Measurements from ENCODE around the gene CDK2AP2.
"Not testable (repeated sequence)": the region's sequence is repeated elsewhere in the genome, so short reads cannot be mapped to it uniquely, and the experiment has no call there.

The CDK2AP2 gene

DNA sequence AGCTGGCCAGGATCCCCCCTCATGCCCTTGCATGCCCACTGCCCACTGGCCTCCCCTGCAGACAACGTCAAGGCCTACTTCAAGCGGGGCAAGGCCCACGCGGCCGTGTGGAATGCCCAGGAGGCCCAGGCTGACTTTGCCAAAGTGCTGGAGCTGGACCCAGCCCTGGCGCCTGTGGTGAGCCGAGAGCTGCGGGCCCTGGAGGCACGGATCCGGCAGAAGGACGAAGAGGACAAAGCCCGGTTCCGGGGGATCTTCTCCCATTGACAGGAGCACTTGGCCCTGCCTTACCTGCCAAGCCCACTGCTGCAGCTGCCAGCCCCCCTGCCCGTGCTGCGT is 17.3 kb downstream of the CDK2AP2 start (continued):
- TF ChIP-seq, protein P1, sequence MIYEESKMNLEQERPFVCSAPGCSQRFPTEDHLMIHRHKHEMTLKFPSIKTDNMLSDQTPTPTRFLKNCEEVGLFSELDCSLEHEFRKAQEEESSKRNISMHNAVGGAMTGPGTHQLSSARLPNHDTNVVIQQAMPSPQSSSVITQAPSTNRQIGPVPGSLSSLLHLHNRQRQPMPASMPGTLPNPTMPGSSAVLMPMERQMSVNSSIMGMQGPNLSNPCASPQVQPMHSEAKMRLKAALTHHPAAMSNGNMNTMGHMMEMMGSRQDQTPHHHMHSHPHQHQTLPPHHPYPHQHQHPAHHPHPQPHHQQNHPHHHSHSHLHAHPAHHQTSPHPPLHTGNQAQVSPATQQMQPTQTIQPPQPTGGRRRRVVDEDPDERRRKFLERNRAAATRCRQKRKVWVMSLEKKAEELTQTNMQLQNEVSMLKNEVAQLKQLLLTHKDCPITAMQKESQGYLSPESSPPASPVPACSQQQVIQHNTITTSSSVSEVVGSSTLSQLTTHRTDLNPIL (CRISPR knock-in tag; IDR thresholded peaks at IDR 0.05; ENCODE audit: low read depth), result no peak
- TF ChIP-seq TOX (CRISPR knock-in tag; IDR thresholded peaks at IDR 0.05; ENCODE audit: borderline replicate concordance) (no peak), ZFP3 (CRISPR knock-in tag; IDR thresholded peaks at IDR 0.05) (no peak), TSHZ2 (CRISPR knock-in tag; IDR thresholded peaks at IDR 0.05) (no peak), BACH2 (CRISPR knock-in tag; IDR thresholded peaks at IDR 0.05; ENCODE audit: borderline replicate concordance) (no peak), GLIS3 (CRISPR knock-in tag; IDR thresholded peaks at IDR 0.05) (no peak)

DNA sequence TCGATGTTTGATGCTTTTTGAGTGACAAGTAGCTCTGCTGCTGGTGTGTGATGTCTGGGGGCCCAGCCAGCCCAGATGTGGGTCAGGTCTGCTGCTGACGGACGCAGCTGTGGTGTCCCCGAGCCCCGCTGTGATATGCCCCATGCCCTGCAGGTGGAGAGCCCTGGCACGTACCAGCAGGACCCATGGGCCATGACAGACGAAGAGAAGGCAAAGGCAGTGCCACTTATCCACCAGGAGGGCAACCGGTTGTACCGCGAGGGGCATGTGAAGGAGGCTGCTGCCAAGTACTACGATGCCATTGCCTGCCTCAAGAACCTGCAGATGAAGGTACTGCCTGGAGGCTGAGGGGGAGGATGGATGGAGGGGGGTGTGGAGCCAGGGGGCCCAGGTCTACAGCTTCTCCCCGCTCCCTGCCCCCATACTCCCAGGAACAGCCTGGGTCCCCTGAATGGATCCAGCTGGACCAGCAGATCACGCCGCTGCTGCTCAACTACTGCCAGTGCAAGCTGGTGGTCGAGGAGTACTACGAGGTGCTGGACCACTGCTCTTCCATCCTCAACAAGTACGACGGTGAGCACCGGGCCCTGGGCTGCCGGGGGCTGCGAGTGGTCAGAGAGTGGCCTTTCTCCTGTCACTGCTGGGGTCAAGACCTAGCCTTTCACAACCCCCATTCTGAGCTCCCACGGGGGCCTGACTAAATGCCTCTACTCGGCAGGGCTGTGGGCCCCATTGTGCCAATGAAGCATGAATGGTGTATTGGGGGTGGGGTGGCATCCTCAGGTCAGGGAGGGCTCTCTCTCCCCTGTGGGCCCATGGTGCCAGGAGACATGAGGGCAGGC is 17.9 kb downstream of the CDK2AP2 start:
- ATAC-seq, result no peak; the same call in 2 of the 3 replicates
- TF ChIP-seq GLIS3 (CRISPR knock-in tag; IDR thresholded peaks at IDR 0.05) (no peak), CSDC2 (CRISPR knock-in tag; IDR thresholded peaks at IDR 0.05) (no peak)

DNA sequence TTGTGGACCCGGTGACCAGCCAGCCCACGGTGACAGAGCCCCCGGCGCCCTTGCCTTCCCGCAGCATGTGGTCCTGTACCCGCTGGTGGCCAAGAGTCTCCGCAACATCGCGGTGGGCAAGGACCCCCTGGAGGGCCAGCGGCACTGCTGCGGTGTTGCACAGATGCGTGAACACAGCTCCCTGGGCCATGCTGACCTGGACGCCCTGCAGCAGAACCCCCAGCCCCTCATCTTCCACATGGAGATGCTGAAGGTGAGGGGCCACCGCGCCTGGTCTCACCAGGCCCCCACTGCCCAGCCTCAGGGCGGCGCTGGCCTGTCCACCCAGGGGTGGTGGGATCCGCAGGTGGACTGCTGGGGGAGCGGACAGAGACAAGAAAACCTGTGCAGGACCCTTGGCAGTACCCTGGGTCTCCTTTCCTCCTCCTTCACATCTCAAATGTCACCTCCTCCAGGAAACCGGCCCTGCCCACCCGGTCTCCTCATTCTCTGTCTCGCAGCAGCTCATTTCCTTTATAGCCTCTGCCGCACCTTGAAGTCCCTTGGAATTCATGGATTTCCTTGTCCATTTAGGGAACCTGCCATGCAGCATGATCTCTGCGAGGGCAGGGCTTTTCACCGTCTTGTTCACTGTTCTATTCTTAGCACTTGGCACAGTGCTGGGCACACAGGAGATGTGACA is 18.6 kb downstream of the CDK2AP2 start:
- no peak for TF ChIP-seq TOX (CRISPR knock-in tag; IDR thresholded peaks at IDR 0.05; ENCODE audit: borderline replicate concordance)
- no peak for TF ChIP-seq SNAI2 (CRISPR knock-in tag; IDR thresholded peaks at IDR 0.05)
- TF ChIP-seq ZNF565 (CRISPR knock-in tag; conservative IDR thresholded peaks at IDR 0.05; ENCODE audit: low read depth), result no peak
- no peak for TF ChIP-seq CSDC2 (CRISPR knock-in tag; IDR thresholded peaks at IDR 0.05)
- TF ChIP-seq, protein P2, sequence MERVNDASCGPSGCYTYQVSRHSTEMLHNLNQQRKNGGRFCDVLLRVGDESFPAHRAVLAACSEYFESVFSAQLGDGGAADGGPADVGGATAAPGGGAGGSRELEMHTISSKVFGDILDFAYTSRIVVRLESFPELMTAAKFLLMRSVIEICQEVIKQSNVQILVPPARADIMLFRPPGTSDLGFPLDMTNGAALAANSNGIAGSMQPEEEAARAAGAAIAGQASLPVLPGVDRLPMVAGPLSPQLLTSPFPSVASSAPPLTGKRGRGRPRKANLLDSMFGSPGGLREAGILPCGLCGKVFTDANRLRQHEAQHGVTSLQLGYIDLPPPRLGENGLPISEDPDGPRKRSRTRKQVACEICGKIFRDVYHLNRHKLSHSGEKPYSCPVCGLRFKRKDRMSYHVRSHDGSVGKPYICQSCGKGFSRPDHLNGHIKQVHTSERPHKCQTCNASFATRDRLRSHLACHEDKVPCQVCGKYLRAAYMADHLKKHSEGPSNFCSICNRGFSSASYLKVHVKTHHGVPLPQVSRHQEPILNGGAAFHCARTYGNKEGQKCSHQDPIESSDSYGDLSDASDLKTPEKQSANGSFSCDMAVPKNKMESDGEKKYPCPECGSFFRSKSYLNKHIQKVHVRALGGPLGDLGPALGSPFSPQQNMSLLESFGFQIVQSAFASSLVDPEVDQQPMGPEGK (CRISPR knock-in tag; IDR thresholded peaks at IDR 0.05; ENCODE audit: borderline replicate concordance), result no peak
- TF ChIP-seq GLIS3 (CRISPR knock-in tag; IDR thresholded peaks at IDR 0.05), result no peak
- TF ChIP-seq BACH2 (CRISPR knock-in tag; IDR thresholded peaks at IDR 0.05; ENCODE audit: borderline replicate concordance), result no peak
- TF ChIP-seq ESRRG (CRISPR knock-in tag; IDR thresholded peaks at IDR 0.05), result no peak

DNA sequence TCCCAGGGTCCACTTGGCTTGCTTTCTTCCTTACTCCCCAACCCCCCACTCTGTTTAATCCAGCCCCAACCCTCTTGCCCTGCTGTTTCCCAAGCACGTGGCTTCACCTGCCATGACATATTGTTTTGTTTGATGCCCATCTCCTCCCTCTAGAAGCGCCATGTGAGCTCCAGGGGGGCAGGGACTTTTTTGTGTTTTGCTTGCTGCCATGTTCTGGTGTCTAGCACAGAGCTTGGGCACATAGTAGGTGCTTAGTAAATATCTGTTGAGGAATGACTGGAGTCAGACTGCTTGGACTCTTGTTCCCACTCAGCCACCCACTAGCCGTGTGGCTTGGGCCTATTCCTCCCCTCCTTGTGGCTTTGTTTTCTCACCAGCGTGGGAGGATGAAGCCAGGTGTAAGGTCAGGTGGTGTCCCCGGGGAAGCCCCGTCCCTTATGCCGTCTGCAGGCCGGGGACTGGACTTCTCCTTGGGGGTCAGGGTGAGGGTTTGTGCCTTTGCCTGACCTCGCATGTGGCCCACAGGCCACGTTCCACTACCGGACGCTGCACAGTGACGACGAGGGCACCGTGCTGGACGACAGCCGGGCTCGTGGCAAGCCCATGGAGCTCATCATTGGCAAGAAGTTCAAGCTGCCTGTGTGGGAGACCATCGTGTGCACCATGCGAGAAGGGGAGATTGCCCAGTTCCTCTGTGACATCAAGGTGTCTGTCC is 21.3 kb downstream of the CDK2AP2 start:
- TF ChIP-seq ZC3H10 (CRISPR knock-in tag; IDR thresholded peaks at IDR 0.05) (no peak), ZNF565 (CRISPR knock-in tag; conservative IDR thresholded peaks at IDR 0.05; ENCODE audit: low read depth) (no peak), RARB (CRISPR knock-in tag; IDR thresholded peaks at IDR 0.05) (no peak), ISL1 (CRISPR knock-in tag; IDR thresholded peaks at IDR 0.05) (no peak), ZFP3 (CRISPR knock-in tag; IDR thresholded peaks at IDR 0.05) (no peak), TCF4 (CRISPR knock-in tag; IDR thresholded peaks at IDR 0.05; ENCODE audit: borderline replicate concordance) (no peak)
- TF ChIP-seq, protein P3, sequence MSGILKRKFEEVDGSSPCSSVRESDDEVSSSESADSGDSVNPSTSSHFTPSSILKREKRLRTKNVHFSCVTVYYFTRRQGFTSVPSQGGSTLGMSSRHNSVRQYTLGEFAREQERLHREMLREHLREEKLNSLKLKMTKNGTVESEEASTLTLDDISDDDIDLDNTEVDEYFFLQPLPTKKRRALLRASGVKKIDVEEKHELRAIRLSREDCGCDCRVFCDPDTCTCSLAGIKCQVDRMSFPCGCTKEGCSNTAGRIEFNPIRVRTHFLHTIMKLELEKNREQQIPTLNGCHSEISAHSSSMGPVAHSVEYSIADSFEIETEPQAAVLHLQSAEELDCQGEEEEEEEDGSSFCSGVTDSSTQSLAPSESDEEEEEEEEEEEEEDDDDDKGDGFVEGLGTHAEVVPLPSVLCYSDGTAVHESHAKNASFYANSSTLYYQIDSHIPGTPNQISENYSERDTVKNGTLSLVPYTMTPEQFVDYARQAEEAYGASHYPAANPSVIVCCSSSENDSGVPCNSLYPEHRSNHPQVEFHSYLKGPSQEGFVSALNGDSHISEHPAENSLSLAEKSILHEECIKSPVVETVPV (CRISPR knock-in tag; IDR thresholded peaks at IDR 0.05), result no peak
- TF ChIP-seq, protein P2 (CRISPR knock-in tag; IDR thresholded peaks at IDR 0.05; ENCODE audit: borderline replicate concordance), result no peak
- TF ChIP-seq, protein P1 (CRISPR knock-in tag; IDR thresholded peaks at IDR 0.05; ENCODE audit: low read depth), result no peak
- TF ChIP-seq, protein P4, sequence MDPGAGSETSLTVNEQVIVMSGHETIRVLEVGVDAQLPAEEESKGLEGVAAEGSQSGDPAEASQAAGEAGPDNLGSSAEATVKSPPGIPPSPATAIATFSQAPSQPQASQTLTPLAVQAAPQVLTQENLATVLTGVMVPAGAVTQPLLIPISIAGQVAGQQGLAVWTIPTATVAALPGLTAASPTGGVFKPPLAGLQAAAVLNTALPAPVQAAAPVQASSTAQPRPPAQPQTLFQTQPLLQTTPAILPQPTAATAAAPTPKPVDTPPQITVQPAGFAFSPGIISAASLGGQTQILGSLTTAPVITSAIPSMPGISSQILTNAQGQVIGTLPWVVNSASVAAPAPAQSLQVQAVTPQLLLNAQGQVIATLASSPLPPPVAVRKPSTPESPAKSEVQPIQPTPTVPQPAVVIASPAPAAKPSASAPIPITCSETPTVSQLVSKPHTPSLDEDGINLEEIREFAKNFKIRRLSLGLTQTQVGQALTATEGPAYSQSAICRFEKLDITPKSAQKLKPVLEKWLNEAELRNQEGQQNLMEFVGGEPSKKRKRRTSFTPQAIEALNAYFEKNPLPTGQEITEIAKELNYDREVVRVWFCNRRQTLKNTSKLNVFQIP (CRISPR knock-in tag; IDR thresholded peaks at IDR 0.05; ENCODE audit: borderline replicate concordance, low read depth), result no peak
- no peak for ATAC-seq

More for the DNA sequence above, 18.6 kb downstream of the CDK2AP2 start:
- ATAC-seq, result no peak

DNA sequence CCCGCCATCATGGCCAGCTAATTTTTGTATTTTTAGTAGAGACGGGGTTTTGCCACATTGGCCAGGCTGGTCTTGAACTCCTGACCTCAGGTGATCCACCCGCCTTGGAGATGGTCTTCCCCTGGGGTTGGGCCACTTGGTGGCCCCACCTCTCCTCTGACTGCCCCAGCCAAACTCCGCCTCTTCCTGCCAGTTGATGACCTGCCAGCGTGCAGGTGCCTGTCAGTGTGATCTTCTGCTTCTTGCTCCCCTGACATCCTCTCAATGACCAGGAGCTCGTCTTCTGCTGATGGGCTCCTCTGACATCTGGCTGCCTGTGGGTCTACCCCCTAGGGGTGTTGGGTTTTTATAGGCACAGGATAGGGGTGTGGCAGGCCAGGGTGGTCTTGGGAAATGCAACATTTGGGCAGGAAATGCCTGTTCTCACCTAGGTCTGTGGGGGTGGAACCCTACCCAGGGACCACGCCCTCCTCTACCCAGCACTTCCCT is 22.0 kb downstream of the CDK2AP2 start:
- ATAC-seq, result not testable (repeated sequence)

Data from SK-N-SH treated with all-trans-retinoic acid at 6 μM for 48 hours (cell line).